ENCODE data around the gene MAPK11. TPM values are rescaled to one million over a fixed set of nuclear protein-coding genes. Genes with fewer than 3 reads are reported as not detected.

MAPK11 gene
- total and polyA plus RNA-seq, 9 donors: 0.92 to 31.6 (median 12.0) TPM

GRCh38 chr22:50246242-50247175 is 23.7 kb downstream of the MAPK11 start:
- TF ChIP-seq POLR2A (IDR thresholded peaks at IDR 0.05): no peak
- no peak for TF ChIP-seq CTCF (IDR thresholded peaks at IDR 0.05)
- TF ChIP-seq EP300 (IDR thresholded peaks at IDR 0.05): no peak
- Histone ChIP-seq H3K9me3 (no peaks in the 10 kb centered on the region), H3K4me3 (no peak overlapping the region), H3K36me3 (no peaks in the 10 kb centered on the region), H3K4me1 (ENCODE audit: insufficient read depth) (peaks cover 13% of the 10 kb centered on the region), H3K27me3 (no peaks in the 10 kb centered on the region), H3K27ac (peak overlapping the region in 1 of 2 donors; percentile 50)
- whole genome bisulfite sequencing, 3 donors: 80 to 86% (median 83%) methylated on average over 20 of the region's 20 CpGs
- DNase-seq: peak in 2 of 5 donors; percentile 40 to 43
- intact Hi-C loops (cut with DNase I): loop anchor here in 2 of 4 donors (10.0 kb wide), 2 partner anchors 258 to 278 kb away; partner anchors contain the start of genes LMF2 (in 1 of the 2), NCAPH2 (in 1 of the 2) and SCO2 (in 1 of the 2)

- peak overlapping the region; percentile 71 for H3K4me3 ChIP-seq
- H3K4me1 ChIP-seq (ENCODE audit: insufficient read depth): peaks cover 15% of the 10 kb centered on the region
- DNase-seq: peak in 2 of 5 donors; percentile 55
- TF ChIP-seq EP300 (IDR thresholded peaks at IDR 0.05): no peak
- no peak for TF ChIP-seq CTCF (IDR thresholded peaks at IDR 0.05)
- no peak for TF ChIP-seq POLR2A (IDR thresholded peaks at IDR 0.05)
- H3K36me3 ChIP-seq: no peaks in the 10 kb centered on the region
- no peaks in the 10 kb centered on the region for H3K27me3 ChIP-seq
- peak overlapping the region; percentile 50 to 82 for H3K27ac ChIP-seq
- 12 to 21% (median 16%) methylated on average over 29 to 53 of the region's 53 CpGs for WGBS, 3 donors
- H3K9me3 ChIP-seq: no peaks in the 10 kb centered on the region
- intact Hi-C loops (cut with DNase I): loop anchor here in 2 of 4 donors (10.0 kb wide), 2 partner anchors 259 to 279 kb away; partner anchors contain the start of genes LMF2 (in 1 of the 2), NCAPH2 (in 1 of the 2) and SCO2 (in 1 of the 2)
These were observed 24.7 kb downstream of the MAPK11 start for GRCh38 chr22:50245214-50246072.

GRCh38 chr22:50244420-50245213 is 25.6 kb downstream of the MAPK11 start, which contains the start of gene TUBGCP6:
TUBGCP6 (minus strand) TSS chr22:50245023; CDS start chr22:50244459, 564 bp downstream.
- Histone ChIP-seq H3K9me3 (no peaks in the 10 kb centered on the region), H3K4me3 (peak within 1 kb of the TSS; percentile 71), H3K4me1 (ENCODE audit: insufficient read depth) (peaks cover 10% of the 10 kb centered on the region), H3K27me3 (no peaks in the 10 kb centered on the region), H3K36me3 (no peaks in the 10 kb centered on the region), H3K27ac (peak within 1 kb of the TSS; percentile 50 to 82)
- TF ChIP-seq CTCF (IDR thresholded peaks at IDR 0.05): peak in 1 of 3 donors; percentile 66
- peak; percentile 91 for TF ChIP-seq POLR2A (IDR thresholded peaks at IDR 0.05)
- TF ChIP-seq EP300 (IDR thresholded peaks at IDR 0.05): no peak
- DNase-seq: peak; percentile 92 to 97 (median 95)
- intact Hi-C loops (cut with DNase I): loop anchor here in 3 of 4 donors (5.0 to 10.0 kb wide), 3 partner anchors 98 to 280 kb away; partner anchors contain the start of genes LMF2 (in 1 of the 3), NCAPH2 (in 1 of the 3), PPP6R2 (in 1 of the 3) and SCO2 (in 1 of the 3)
- WGBS, 3 donors: 0% methylated on average over 39 to 76 of the region's 76 CpGs

Data from ovary (tissue), 9 donors.